ENCODE measurements around the gene RNF19B.
"Not testable (repeated sequence)": the region's sequence is repeated elsewhere in the genome, so short reads cannot be mapped to it uniquely, and the experiment has no call there.

RNF19B gene

DNA sequence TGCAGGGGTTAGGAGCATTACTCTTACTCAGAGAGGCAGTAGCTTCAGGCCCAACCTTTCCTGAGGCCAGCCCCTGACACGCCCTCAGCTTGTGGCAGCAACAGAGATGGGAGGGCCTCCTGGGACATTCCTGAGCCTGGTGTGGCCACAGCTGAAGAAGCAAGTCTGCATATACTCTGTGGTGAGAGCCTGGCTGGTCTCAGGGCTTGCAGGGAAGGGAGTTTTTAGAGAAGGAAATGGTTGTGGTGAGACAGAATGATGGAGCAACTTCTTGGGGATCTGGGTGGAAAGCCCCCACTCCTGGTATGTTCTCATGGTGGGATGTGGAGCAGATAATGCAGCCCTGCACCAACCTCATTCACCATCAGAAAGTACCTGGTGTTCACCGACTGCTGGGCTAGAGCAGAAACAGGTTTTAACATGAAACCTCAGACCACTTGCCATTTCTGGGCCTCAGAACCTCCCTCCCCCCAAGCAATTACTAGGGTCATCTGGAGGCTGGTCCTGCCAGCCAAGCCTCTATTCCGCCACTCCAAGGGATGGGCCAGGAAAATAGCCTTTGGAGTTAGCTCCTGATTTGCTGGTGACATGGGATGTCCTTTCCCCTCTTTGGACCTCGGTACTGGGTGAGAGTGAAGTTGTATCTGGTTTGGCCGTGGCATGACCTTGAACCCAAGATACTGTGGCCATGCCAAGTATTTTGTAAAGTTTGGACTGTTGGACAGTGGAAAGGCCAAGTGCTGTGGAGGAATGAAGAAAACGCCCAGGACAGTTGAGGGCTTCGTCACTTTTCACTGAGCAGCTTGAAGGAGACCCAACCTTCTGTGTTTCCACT is 28.1 kb upstream of the RNF19B start:
- peak; percentile 89 for DNase-seq (ENCODE audit: low spot score)

DNA sequence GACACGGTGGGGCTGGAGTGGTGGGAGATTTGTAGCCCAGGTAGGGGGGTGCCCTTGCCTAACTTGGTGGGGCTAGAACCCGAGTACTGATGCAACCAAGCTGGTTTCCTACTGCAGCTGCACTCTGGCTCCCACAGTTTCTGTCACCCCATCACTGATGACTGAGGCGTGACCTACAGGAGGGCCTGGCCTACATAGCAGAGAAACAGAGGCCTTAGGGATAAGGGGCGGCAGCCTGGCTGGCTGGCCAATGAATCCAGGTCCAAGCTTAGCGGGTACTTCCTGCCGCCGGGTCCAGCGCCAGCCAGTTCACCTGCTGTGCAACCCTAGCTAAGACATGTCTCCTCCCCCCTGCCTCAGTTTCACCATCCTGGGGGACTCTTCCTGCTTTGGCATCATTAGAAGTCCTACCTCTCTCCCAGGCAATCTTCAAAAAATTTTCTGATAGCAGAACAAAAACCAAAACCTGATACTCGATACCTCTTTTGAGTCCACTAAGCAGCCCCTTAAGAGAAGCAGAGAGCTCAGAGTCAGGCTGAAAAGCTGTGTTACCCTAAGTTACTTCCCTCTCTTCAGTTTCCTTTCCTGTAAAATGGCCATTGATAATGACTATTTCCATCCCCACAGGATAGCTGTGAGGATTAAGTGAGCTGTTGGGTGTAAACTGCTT is 27.3 kb upstream of the RNF19B start:
- DNase-seq (ENCODE audit: low spot score): no peak

DNA sequence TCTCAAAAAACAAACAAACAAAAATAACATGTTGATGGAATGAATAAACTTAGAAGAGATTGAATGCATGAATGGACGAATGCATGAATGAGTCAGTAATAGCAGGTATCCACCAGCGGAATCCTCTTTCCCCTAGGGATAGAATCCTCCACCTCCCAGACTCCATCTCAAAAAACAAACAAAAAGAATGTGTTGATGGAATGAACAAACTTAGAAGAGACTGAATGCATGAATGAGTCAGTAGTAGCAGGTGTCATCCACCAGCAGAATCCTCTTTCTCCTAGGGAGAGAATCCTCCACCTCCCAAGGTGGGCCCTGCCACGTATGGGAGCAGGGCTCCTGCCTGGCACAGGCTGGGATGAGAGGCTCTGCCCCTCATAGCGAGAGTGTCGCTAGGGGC is 26.8 kb upstream of the RNF19B start:
- DNase-seq (ENCODE audit: low spot score): no peak

- no peak for DNase-seq (ENCODE audit: low spot score)
These were observed 26.3 kb upstream of the RNF19B start for GRCh38 chr1:32990887-32991286.

GRCh38 chr1:32989160-32990050 is 24.8 kb upstream of the RNF19B start:
- DNase-seq (ENCODE audit: low spot score): no peak

- DNase-seq (ENCODE audit: low spot score): no peak
These were observed 24.1 kb upstream of the RNF19B start for GRCh38 chr1:32988665-32989064.

GRCh38 chr1:32985226-32985625 is 20.6 kb upstream of the RNF19B start:
- DNase-seq (ENCODE audit: low spot score): no peak

- DNase-seq (ENCODE audit: low spot score): peak; percentile 74
These were observed 20.0 kb upstream of the RNF19B start for GRCh38 chr1:32984455-32985171.

DNA sequence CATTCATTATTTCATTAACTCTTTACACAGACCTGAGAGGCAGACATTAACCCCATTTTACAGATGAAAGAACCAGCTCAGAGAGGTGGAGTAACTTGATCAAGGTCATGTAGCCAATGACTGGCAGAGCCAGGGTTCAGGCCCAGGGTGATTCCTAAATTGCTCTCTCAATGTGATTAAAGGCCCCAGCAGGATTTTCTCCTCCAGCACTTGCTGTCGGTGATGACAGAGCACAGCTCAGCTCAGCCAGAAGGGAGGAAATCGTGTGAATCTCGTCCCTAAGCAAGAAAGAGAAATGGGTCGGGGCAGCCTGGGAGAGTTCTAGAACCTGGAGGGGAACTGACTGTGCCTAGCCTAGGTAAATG is 19.5 kb upstream of the RNF19B start:
- DNase-seq (ENCODE audit: low spot score): no peak

GRCh38 chr1:32983020-32983419 is 18.4 kb upstream of the RNF19B start:
- DNase-seq (ENCODE audit: low spot score): no peak

GRCh38 chr1:32981003-32981901 is 16.6 kb upstream of the RNF19B start:
- DNase-seq (ENCODE audit: low spot score): peak; percentile 41

DNA sequence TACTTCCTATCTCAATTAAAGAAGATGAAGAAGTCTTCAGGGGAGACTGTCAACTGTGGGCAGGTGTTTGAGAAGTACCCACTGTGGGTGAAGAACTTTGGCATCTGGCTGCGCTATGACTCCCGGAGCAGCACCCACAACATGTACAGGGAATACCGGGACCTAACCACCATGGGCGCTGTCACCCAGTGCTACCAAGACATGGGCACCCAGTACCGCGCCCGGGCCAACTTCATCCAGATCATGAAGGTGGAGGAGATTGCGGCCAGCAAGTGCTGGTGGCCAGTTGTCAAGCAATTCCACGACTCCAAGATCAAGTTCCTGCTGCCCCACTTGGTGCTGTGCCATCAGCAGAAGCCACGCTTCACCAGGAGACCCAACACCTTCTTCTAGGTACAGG is 15.5 kb upstream of the RNF19B start:
- DNase-seq (ENCODE audit: low spot score): no peak

DNA sequence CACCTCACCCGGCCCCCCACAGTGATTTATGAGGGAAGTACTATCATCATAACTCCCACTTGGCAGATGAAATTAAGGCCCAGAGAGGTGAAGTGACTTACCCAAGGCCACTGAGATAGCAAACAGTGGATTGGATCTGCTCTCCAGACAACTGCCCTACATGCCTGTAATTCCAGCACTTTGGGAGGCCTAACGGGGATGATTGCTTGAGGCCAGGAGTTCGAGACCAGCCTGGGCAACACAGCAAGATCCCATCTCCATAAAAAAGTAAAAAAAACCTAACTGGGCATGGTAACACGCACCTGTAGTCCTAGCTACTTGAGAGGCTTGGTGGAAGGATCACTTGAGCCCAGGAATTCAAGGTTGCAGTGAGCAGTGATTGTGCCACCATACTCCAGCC is 14.2 kb upstream of the RNF19B start:
- no peak for DNase-seq (ENCODE audit: low spot score)

DNA sequence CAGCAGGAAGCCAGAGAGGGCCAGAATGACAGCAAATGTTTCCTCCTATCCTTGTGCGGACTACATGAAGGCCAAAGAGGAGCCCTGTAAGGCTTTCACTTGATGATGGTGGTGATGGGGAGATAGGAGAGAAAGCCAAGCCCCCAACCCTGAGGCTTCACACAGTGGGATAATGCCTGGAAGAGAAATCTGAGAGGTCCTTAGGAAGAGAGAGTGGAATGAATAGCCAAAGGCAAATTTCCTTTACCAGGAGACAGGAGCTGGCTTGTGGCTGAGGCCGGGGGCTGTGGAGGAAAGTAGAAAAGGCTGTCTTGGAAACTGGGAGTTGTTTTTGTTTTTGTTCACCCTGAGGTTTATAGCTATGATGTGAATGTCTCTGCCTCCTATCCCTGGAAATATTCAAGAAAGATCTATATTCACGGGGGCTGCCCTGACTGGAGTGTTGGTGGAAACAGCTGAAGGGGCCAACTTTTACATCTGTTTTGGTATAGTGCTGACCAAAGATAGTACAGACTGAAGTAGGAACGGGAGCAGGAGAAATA is 13.0 kb upstream of the RNF19B start:
- DNase-seq (ENCODE audit: low spot score): no peak

DNA sequence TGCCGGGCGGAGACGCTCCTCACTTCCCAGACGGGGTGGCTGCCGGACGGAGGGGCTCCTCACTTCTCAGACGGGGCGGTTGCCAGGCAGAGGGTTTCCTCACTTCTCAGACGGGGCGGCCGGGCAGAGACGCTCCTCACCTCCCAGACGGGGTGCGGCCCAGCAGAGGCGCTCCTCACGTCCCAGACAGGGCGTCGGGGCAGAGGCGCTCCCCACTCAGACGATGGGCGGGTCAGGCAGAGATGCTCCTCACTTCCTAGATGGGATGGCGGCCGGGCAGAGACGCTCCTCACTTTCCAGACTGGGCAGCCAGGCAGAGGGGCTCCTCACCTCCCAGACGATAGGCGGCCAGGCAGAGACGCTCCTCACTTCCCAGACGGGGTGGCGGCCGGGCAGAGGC is 10.4 kb upstream of the RNF19B start:
- not testable (repeated sequence) for DNase-seq (ENCODE audit: low spot score)

DNA sequence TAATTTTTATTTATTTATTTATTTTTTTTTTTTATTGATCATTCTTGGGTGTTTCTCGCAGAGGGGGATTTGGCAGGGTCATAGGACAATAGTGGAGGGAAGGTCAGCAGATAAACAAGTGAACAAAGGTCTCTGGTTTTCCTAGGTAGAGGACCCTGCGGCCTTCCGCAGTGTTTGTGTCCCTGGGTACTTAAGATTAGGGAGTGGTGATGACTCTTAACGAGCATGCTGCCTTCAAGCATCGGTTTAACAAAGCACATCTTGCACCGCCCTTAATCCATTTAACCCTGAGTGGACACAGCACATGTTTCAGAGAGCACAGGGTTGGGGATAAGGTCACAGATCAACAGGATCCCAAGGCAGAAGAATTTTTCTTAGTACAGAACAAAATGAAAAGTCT is 8.8 kb upstream of the RNF19B start:
- DNase-seq (ENCODE audit: low spot score): not testable (repeated sequence)

DNA sequence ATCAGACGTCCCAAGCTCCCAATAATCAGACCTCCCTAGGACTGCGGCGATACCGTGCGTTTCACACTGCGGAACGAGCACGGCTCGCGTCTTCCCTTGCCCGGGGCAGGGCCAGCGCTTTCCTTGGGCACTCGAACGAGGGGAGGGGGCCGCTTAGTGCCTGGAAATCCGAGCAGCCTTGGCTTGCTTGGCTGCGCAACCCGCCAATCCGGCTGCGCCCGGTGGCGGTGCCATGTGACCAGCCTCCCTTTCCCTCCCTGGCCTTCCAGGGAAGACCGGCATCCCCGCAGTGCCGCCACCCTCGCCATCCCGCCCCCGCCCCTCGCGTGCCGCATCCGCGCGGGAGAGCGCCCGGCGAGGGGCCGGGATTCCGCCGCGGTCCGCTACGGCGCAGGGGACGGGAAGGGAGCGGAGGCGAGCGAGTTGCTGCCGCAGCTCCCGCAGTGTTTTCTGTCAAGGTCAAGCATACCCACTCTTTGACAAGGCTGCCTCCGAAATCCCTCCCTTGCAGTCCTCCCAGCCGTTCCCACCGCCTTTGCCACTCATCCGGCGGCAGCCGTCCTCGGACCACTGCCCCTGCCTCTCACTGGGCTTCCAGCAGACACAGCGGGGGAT is 8.3 kb upstream of the RNF19B start:
- peak; percentile 88 for DNase-seq (ENCODE audit: low spot score)

DNA sequence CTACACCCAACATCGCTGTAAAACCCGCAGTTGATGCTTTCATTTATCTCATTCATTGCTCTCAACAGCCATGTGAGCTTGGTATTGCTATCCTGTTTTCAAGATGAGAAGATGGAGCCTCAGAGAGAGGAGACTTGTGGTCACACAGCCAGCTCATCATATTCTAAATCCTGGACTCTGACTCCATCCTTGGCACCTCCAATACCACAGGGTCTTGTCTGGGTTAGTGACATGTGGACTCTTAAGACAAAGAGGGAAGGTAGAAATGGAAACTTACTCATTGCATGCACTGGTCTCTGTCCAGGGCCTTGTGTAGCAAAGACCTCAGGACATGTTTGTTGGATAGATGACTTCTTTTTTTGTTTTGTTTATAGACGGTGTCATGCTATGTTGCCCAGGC is 7.0 kb upstream of the RNF19B start:
- DNase-seq (ENCODE audit: low spot score): no peak

DNA sequence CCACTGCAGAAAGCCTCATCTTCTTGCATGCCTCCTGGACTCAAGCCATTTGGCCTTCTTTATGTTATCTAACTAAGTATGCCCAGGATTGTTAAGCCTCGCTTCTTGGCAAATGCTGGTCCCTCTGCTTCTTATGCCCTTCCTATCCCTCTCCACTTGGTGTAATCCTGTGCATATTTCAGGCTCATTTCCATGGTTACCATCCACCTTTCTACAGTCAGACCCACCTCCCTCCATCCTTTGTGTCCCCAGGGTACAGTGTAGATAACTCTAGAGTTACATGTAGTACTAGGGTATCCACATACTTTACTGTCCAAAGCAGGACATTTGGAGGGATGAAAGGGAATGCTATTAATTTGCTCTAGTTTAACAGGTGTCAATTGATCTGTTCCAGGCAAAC is 6.5 kb upstream of the RNF19B start:
- DNase-seq (ENCODE audit: low spot score): no peak

GRCh38 chr1:32969566-32969965 is 5.0 kb upstream of the RNF19B start:
- no peak for DNase-seq (ENCODE audit: low spot score)

Measured in iPS-NIHi11 (cell line).